RCC 7860 (cell line): ENCODE measurements around the gene GRID2.

Source experiments
- DNase-seq: peaks from one replicate; pipeline ENCODE4 v3.0.0-alpha.2; 2015; ENCODE audit warnings: low spot score
- FAIRE-seq: peaks from 2 replicates; lab custom pipeline; 2012; peaks lifted over from hg19 to GRCh38; lab: Jason Lieb, UNC

The GRID2 gene

GRCh38 chr4:93053140-93053539 lies 749.4 kb downstream of the GRID2 start:
- FAIRE-seq (no peak), DNase-seq (no peak)

- DNase-seq (no peak), FAIRE-seq (no peak)
Observed at GRCh38 chr4:93061826-93062225, 758.1 kb downstream of the GRID2 start.

DNA sequence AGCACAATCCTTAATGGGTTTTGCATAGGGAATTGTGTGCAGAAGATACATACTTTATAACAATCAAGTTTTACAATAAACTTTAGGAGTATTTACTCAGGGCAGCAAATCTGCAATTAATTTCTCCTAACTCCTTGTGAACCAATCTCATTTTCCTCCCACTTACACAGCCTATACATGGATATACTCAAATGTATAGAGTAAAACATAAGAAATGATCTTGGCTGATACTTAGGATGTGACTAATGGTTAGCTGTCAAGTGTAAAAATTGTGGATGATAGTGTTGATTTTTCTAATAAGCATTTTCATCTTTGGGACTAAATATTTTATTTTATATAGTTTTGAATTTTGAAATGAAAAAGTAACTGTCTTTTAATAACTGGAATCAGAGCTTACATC lies 759.6 kb downstream of the GRID2 start:
- no peak for DNase-seq
- FAIRE-seq: no peak

DNA sequence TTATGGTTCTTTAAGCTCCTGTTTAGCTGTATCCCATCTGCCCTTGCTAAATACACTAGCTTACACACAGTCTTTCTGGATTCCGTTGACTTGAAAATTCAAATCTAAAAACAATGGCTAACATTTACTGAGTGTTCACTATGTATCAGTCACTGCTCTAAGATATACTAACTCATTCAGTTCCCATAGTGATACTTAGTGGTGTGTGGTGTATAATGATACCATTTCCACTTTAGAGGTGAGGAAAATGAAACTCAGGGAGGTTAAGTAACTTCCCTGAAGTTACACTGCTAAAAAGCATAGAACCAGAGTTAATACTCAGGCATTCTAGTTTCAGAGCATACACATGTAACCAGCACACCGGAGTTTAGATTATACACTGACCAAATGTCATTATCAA lies 762.0 kb downstream of the GRID2 start:
- FAIRE-seq (no peak), DNase-seq (no peak)

GRCh38 chr4:93066749-93067148 lies 763.0 kb downstream of the GRID2 start:
- no peak for FAIRE-seq

DNA sequence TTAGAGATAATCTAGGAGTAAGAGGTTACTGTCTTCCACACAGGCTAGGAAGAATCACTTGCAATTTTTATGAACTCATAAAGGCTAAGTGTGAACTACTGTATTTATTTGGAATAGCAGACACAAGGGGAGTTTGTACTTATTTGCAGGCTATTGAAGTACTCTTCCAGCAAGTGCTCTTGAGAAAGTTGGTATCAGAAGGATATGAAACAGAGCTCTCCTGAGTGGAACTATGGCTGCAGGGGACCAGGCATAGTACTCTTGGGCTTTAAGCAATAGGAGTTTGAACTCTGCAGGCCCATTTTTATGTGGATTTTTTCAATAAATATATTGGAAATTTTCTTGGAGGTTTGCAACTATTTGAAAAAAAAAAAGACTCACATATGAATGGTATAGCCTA lies 768.5 kb downstream of the GRID2 start:
- FAIRE-seq: no peak
- no peak for DNase-seq

More at GRCh38 chr4:93066749-93067148, 763.0 kb downstream of the GRID2 start:
- DNase-seq: no peak

- DNase-seq (no peak), FAIRE-seq (no peak)
Observed at GRCh38 chr4:93080316-93080715, 776.5 kb downstream of the GRID2 start.

GRCh38 chr4:93084599-93085305 lies 781.0 kb downstream of the GRID2 start:
- FAIRE-seq (no peak), DNase-seq (no peak)

- DNase-seq (no peak), FAIRE-seq (no peak)
Observed at GRCh38 chr4:93086356-93086755, 782.6 kb downstream of the GRID2 start.

DNA sequence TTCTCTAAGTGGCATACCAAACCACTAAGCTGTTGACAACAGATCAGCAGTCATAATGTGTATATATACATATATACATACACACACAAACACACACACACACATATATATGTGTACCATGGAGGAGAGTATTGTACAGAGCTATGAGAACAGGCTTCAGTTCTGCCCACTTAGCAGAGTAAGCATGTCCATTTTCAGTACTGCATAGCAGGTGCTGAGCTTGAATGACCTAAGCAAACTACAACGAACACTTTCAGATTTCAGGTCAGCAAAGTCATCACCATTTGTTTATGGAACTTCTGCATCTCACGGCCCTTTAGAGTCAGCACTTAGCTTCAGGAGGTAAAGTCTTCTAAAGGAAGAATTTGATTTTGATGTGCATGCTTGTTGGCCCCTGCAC lies 789.0 kb downstream of the GRID2 start:
- DNase-seq: no peak
- no peak for FAIRE-seq

DNA sequence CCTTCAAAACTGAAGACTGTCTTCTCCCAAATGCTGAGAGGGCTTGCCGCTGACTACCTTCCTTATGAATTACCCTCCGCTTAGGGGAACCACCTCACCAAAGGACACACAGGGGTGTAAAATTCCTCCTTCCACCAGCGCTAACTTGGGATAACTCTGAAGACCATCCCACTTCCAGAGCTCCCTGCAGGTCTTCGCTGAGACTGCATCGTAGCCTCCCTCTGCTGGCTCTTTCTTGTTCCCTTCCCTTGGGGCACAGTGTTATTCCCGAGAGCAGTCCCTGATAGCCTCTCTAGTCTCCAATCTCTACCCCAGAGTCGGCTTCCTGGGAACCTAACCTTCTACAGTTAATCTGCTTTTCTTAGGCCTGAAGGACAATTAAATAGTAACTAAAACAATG lies 799.3 kb downstream of the GRID2 start:
- no peak for FAIRE-seq
- no peak for DNase-seq

- DNase-seq (no peak), FAIRE-seq (no peak)
Observed at GRCh38 chr4:93116624-93117023, 812.9 kb downstream of the GRID2 start.

DNA sequence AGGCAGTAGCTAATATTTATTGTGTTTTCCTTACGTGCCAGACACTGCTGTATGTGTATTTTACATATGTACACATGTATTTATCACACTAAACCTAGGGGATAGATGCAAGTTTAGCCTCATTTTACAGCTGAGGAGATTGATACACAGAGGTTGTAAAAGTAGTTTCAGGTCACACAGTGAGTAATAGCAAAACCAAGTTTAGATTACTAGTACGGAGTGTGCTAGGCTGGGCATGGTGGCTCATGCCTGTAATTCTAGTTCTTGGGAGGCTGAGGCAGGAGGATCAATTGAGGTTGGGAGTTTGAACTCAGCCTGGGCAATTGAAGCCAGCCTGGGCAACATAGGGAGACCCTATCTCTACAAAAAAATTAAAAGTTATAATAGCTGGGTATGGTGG lies 823.7 kb downstream of the GRID2 start:
- no peak for FAIRE-seq

DNA sequence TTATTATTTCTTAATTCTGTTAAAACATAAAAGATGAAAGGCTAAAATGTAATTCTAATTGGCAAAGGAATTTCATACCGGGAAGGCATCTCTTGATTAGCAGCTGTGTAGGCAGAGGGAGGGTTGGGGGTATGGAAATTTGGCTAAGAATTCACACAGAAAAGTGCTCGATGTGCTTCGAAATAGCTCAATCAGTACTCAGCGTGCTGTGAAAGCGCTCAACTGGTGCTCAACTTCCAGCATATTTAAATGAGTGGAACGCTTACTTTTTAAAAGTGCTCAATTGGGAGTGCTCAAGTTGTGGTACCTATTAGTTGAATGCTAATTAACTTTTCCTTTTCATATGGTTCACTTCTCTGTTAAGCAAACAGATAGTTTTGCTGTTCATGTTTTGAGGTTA lies 828.9 kb downstream of the GRID2 start:
- FAIRE-seq (no peak), DNase-seq (no peak)

More for the DNA sequence above, 823.7 kb downstream of the GRID2 start:
- DNase-seq: no peak

DNA sequence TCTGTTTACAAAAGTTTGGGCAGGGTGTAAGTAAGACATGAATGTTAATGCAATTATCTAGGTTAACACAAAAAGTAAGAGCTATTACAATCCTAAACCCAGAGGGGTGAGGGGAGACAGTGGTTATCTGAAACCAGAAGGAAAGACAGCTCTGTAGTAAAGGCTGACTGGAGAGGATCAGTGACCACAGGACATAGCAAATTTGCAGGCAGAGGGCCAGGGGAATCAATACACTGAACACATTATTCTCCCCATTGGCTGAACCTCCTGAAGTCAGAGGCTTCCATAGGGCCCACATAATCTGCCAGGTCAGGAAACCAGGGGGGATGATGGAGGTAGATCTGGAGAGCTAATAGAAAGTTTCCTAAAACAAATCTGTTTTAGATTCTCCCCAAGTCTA lies 835.4 kb downstream of the GRID2 start:
- no peak for FAIRE-seq
- no peak for DNase-seq

DNA sequence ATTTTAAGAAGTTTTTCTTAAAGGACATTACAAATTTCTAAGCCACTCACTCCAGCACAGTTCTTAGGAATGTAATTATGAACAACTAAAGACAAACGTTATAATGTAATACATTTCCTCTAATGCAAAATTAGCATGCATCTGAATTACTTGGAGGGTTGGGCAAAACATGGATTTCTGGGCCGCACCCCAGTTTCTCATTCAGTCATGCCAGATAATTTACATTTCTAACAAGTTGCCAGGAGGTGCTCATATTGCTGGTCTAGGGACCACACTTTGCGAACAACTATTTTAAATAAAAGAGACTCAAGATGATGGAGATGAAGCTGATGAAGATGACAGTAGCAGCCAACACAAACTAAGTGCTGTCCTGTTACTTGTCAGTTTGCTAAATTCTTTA lies 840.1 kb downstream of the GRID2 start:
- DNase-seq: no peak
- FAIRE-seq: no peak

GRCh38 chr4:93144644-93145043 lies 840.9 kb downstream of the GRID2 start:
- DNase-seq: no peak
- no peak for FAIRE-seq

DNA sequence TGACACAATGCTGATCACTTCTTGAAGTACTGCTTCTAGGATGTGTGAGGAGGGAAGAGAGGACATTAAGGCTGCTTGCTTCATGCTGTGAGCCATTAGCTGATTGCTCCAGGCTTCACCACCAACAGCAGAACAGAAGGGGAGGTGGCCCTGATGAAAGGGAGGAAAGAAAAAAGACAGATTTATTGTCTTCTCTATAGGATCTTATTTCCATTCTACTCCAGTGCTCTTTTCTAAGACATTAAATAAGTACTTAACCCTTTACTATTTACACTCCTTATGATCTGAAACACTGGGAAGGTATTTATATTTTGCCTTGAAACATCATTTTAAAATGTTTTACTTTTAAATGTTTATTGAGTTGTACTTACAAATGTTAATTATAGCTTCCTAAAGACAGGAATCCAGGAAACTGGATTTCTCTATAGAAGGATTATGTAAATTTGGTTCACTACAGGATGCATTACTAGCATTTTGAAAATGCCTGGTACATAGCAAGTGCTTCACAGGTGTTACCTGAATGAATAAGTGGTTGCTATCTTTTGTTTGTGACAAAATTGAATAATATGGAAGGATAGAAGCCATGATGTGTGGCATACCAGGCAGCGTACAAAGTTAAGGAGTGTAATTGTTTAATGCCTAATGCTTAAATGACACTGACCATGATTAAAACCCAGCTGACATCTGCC lies 843.9 kb downstream of the GRID2 start:
- DNase-seq (no peak), FAIRE-seq (no peak)

- FAIRE-seq: no peak
Observed at GRCh38 chr4:93152491-93152890, 848.7 kb downstream of the GRID2 start.

DNA sequence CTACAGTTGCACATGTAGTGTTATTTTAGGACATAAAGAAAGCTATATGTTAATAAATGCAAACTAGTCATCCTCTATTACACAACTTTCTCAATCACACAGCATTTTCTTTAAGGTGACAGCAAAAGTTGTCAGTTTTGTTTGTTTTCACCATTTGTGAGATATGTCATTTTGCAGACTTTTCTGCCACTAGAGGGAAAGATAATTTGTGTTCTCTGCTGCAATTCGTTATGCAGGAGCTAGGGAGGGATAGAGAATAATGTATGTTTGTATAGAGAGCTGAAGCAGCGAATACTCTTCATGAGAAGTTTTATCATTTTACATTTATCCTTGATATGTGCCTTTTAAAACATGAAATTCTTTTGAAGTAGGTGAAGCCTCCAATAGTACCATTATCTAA lies 854.2 kb downstream of the GRID2 start:
- no peak for FAIRE-seq
- no peak for DNase-seq

More at GRCh38 chr4:93152491-93152890, 848.7 kb downstream of the GRID2 start:
- DNase-seq: no peak

GRCh38 chr4:93168053-93168452 lies 864.3 kb downstream of the GRID2 start:
- FAIRE-seq: no peak

DNA sequence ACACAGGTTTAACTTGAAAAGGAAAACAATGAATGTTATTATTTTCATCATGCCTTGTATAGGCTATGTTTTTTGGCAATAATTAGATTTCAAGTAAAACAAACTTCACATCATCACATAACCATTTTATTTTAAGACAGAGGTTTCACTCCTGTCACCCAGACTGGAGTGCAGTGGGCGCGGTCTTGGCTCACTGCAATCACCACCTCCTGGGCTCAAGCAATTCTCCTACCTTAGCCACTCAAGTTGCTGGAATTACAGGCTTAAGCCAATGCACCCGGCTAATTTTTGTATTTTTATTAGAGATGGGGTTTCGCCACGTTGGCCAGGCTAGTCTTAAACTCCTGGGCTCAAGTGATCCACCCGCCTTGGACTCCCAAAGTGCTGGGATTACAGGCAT lies 866.2 kb downstream of the GRID2 start:
- FAIRE-seq (no peak), DNase-seq (no peak)

More at GRCh38 chr4:93168053-93168452, 864.3 kb downstream of the GRID2 start:
- no peak for DNase-seq
